LNCAP (cell line): ENCODE results near the gene RAB15.

Source experiments
- TF ChIP-seq, protein P1 (sequence below): fragments of 450-650 bp; IDR thresholded peaks from 2 replicates; pipeline ENCODE4 v1.5.1; 2017; ENCODE audit warnings: mild to moderate bottlenecking

Gene RAB15

DNA sequence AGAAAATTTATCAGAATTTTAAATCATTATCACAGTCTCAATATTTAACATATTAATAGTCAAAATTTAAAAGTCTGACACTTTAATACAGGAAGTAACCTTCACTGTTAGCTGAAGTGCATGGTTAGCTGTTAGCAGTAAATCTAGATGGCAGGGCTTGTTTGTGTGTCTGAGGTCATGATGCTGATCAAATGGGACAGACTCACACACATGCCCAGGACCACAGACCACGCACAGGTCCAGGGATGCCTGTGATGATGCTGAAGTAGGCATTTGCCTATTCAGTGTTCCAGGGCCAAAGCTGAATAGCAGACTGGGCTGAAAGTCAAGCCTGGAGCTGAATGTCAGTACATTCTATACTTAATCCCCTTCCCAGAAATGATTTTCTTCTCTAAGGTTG is 35.1 kb upstream of the RAB15 start:
- TF ChIP-seq, protein P1, sequence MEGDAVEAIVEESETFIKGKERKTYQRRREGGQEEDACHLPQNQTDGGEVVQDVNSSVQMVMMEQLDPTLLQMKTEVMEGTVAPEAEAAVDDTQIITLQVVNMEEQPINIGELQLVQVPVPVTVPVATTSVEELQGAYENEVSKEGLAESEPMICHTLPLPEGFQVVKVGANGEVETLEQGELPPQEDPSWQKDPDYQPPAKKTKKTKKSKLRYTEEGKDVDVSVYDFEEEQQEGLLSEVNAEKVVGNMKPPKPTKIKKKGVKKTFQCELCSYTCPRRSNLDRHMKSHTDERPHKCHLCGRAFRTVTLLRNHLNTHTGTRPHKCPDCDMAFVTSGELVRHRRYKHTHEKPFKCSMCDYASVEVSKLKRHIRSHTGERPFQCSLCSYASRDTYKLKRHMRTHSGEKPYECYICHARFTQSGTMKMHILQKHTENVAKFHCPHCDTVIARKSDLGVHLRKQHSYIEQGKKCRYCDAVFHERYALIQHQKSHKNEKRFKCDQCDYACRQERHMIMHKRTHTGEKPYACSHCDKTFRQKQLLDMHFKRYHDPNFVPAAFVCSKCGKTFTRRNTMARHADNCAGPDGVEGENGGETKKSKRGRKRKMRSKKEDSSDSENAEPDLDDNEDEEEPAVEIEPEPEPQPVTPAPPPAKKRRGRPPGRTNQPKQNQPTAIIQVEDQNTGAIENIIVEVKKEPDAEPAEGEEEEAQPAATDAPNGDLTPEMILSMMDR, result no peak

DNA sequence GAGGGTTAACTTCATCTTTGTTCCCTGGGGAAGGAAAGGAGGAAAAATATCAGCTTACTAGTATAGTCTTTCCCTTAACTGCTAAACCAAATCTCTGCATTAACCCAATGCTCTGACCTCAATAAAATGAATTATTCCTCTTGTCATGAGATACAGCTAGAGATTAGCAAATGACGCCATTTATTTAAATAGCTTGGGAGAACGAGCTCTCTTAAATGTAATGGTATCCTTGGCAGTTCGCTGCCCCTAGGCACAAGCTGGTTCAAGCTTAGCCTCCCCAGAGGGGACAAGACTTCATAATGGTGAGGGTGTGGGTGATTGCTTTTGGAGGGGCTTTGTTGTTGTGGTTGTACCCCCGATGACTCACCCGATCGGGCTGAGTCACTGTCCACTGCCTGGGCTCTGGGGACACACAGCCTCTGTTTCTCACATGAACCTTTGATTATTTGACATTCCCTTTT is 34.2 kb upstream of the RAB15 start:
- TF ChIP-seq, protein P1, result no peak

DNA sequence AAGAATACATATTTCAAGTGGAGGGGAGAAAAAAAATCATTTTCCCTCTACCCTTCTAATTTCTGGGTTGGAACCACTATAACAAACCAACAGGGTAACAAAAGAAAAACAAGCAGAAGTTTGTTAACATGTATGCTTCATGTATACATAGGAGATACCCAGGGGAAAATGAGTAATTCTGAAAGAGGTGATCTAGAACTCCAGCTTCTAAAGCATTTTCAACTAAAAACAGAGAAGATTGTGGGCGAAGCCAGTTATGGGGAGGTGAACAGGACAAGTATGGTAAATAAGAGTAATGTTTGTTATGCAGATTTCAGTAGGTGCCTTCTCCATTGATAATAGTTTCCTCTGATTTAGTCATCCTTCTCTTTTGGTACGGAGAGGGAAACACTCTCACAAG is 31.3 kb upstream of the RAB15 start:
- TF ChIP-seq, protein P1, result no peak

DNA sequence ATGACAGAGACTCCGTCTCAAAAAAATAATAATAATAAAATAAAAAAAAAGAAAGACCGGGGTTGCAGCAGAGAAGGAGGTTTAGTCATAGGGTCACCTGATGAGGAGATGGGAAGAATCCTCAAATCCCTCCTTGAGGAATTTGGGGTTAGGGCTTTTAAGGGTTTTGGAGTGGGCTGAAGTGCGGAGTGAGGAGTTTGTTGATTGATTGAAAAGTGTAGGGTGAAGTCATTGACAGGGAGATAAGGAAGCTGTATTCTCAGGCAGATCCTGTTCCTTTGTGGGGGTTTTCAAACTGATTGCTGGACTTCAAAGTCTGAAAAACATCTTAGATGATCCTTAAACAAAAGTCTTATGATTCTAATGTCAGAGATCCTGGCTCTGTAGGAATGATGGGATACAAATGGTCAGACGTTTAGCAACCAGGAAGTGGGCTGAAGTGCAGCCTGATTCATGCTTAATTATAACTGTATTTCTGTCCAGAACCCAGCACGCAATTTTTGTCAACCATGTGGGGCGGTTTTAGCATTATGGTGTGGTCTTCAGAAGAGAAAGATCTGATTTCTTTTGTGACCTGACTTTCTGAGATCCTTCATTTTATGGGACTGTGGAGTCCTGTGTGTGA is 30.6 kb upstream of the RAB15 start:
- TF ChIP-seq, protein P1, result no peak

DNA sequence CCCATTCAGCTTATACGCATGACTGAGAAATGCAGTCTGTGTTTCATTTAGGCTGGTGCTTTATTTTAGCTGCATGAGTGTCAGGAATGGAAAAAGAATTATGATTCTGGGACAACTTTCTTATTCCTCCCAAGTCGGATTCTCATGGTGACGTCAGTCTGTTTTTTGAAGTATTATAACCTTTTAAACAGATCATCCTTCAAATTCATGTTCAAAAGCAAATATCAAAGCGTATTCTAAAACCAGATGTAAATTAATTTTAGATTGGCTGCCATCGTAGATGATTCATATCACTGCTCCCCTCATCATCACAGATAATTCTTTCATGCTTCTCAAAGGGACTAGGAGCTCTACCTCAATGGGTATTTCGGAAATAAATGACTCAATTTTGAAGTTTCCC is 29.6 kb upstream of the RAB15 start:
- TF ChIP-seq, protein P1, result no peak

DNA sequence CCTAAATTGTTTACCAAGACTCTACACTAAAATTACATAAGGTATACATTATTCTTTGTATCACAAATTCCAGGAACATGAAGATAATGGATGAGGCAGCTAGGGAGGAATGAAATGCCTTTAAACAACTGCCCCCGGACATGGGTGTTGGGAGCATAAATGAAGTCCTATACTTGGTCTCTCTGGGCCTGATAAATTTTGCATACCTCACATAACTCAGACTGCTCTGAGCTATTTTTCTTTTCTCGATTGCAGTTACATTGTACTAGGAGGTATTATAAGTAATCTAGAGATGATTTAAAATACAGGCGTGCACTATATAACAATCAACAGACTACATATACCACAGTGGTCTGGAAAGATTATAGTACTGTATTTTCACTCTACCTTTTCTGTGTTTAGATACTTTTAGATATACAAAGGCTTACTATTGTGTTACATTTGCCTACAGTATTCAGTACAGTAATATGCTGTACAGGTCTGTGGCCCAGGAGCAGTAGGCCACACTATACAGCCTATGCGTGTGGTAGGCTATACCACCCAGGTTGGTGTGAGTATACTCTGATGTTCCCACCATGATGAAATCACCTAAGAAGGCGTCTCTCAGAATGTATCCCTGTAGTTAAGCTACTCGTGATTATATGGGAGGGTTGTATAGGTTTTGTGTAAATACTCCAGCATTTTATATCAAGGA is 28.9 kb upstream of the RAB15 start:
- TF ChIP-seq, protein P1, result no peak

DNA sequence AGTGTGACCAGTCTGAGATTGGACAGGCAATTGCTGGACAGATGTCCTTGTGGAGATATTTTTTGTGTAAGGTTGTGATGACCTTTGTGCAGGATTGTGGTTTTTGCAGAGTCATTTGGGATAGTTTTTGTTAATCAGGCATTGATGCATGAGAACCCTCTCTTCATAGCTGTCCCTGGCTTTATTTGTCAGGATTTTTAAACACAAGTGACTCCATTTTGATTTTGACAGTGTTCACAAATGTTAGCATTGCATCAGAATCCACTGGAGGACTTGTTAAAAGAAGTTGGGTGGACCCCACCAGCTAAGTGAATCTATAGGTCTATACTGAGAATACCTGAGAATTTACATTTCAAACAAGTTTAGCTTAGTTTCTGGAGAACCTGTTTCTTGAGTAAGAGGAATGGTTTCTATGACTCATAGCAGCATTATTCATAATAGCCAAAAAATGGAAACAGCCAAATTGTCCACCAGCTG is 26.4 kb upstream of the RAB15 start:
- TF ChIP-seq, protein P1, result no peak
